K562 (cell line): ENCODE results near the gene ATP4B. TPM values are rescaled to one million over a fixed set of nuclear protein-coding genes. Genes with fewer than 3 reads are reported as not detected.

Source experiments
- ATAC-seq: fragments of 200-7000 bp; cut with Tn5 transposase; 3 replicates; pipeline ENCODE4 v1.9.1; 2020; ENCODE audit warnings: moderate library complexity
- BruUV-seq: library from RNA; stranded (reverse); fragments of 400-500 nt; replicated peaks from 2 replicates; lab custom pipeline; 2021; lab: Mats Ljungman, UMichigan
- CTCF ChIA-PET: fragments of 300-600 bp; formaldehyde crosslinking; extraction: SDS; loops from one replicate; lab custom pipeline; 2021; ENCODE audit warnings: low intra/inter-chr PET ratio; lab: Yijun Ruan, JAX
- POLR2A ChIA-PET: fragments of 300-600, 350-650 bp; sonication (Branson Sonifier 250); formaldehyde crosslinking; extraction: SDS; loops from one replicate; lab custom pipeline; 2021; ENCODE audit warnings: antibody characterized with exemption, inconsistent platforms; lab: Yijun Ruan, JAX
- DNase-seq, 4 experiments: peaks; one replicate each; pipeline versions ENCODE4 v3.0.0 to v3.0.0-alpha.2; 2011 to 2018; ENCODE audit warnings: low spot score in 3 of 4, mixed read lengths in 3 of 4; ENCODE audit errors: extremely low read depth in 1 of 4
- FAIRE-seq: peaks from 2 replicates; lab custom pipeline; 2011; peaks lifted over from hg19 to GRCh38; lab: Jason Lieb, UNC
- H2AFZ ChIP-seq: 2 replicates; pipeline ENCODE4 v1.6.0; 2011; ENCODE audit warnings: low read depth, low read length, control low read depth, inconsistent platforms
- H3K27ac ChIP-seq: fragments of 200-600 bp; 3 replicates; pipeline ENCODE4 v1.8.0; 2011; ENCODE audit warnings: low read depth, mild to moderate bottlenecking, control low read depth, inconsistent platforms, low read length, moderate library complexity, mixed read lengths; ENCODE audit errors: extremely low read depth
- H3K27me3 ChIP-seq, 2 experiments: fragments of 300-600 bp in 1 of 2; 2 replicates in 1 of 2; 3 replicates in 1 of 2; pipeline versions ENCODE4 v1.6.0 to v1.8.0; 2011; ENCODE audit warnings: inconsistent platforms in 2 of 2, low read length in 2 of 2, mild to moderate bottlenecking in 1 of 2, mixed read lengths in 1 of 2, moderate library complexity in 1 of 2; ENCODE audit not compliant: control insufficient read depth in 2 of 2, insufficient read depth in 2 of 2
- H3K36me3 ChIP-seq: fragments of 300-600 bp; 3 replicates; pipeline ENCODE4 v1.8.0; 2011; ENCODE audit warnings: mild to moderate bottlenecking, low read length, inconsistent platforms; ENCODE audit not compliant: control insufficient read depth, insufficient read depth
- H3K4me1 ChIP-seq, 2 experiments: fragments of 200-600 bp in 1 of 2; replicated peaks in 1 of 2; 2 replicates in 1 of 2; 3 replicates in 1 of 2; pipeline versions ENCODE4 v1.5.1 to v1.8.0; 2011; ENCODE audit warnings: inconsistent platforms in 2 of 2, low read length in 2 of 2, mild to moderate bottlenecking in 1 of 2, mixed read lengths in 1 of 2, moderate library complexity in 1 of 2; ENCODE audit not compliant: control insufficient read depth in 2 of 2, insufficient read depth in 2 of 2
- H3K4me2 ChIP-seq: 2 replicates; pipeline ENCODE4 v1.6.1; 2011; ENCODE audit warnings: low read length, control low read depth, inconsistent platforms, mixed read lengths; ENCODE audit not compliant: insufficient read depth
- H3K4me3 ChIP-seq: fragments of 200-600 bp; sonication (generic), shearing (Covaris generic); 2 replicates; pipeline ENCODE4 v1.5.1; 2016; ENCODE audit warnings: control low read depth, inconsistent platforms
- H3K79me2 ChIP-seq: fragments of 200-600 bp; 3 replicates; pipeline ENCODE4 v1.8.0; 2011; ENCODE audit warnings: low read length, inconsistent platforms; ENCODE audit not compliant: control insufficient read depth, insufficient read depth
- H3K9ac ChIP-seq, 2 experiments: 2 replicates each; pipeline versions ENCODE4 v1.6.0 to v1.6.1; 2011; ENCODE audit warnings: low read depth in 2 of 2, low read length in 2 of 2, control low read depth in 1 of 2, inconsistent platforms in 1 of 2, mild to moderate bottlenecking in 1 of 2, mixed read lengths in 1 of 2; ENCODE audit not compliant: insufficient read depth in 1 of 2
- H3K9me1 ChIP-seq: one replicate; pipeline ENCODE4 v1.6.0; 2011; ENCODE audit warnings: inconsistent platforms, mild to moderate bottlenecking, low read length, moderate library complexity; ENCODE audit not compliant: control insufficient read depth, insufficient read depth
- H3K9me3 ChIP-seq: replicated peaks from 2 replicates; pipeline ENCODE4 v1.5.1; 2011; ENCODE audit warnings: low read depth, low read length, inconsistent platforms; ENCODE audit not compliant: control insufficient read depth, insufficient read depth
- H4K20me1 ChIP-seq: replicated peaks from 2 replicates; pipeline ENCODE4 v1.6.1; 2011; ENCODE audit warnings: low read length, inconsistent platforms, mixed read lengths; ENCODE audit not compliant: control insufficient read depth, insufficient read depth
- C11orf30 ChIP-seq: fragments of 450-650 bp; IDR thresholded peaks from 2 replicates; pipeline ENCODE4 v1.6.1; 2016; ENCODE audit warnings: low read depth, mild to moderate bottlenecking
- ETS1 ChIP-seq: conservative IDR thresholded peaks from 2 replicates; pipeline ENCODE4 v1.6.1; 2011; ENCODE audit warnings: low read depth, mild to moderate bottlenecking, low read length; ENCODE audit not compliant: control insufficient read depth
- KDM5B ChIP-seq: fragments of 200-600 bp; sonication (generic); IDR thresholded peaks from 2 replicates; pipeline ENCODE4 v1.6.1; 2012; ENCODE audit warnings: low read depth, mild to moderate bottlenecking, moderate library complexity, low read length, control low read depth, inconsistent platforms; ENCODE audit not compliant: insufficient replicate concordance
- KLF13 ChIP-seq: fragments of 450-650 bp; IDR thresholded peaks from 2 replicates; pipeline ENCODE4 v1.6.1; 2016; ENCODE audit warnings: missing genetic modification characterization, low read depth, mild to moderate bottlenecking, missing compliant biosample characterization, moderate library complexity, borderline replicate concordance
- MBD1 ChIP-seq: fragments of 250-450 bp; sonication (Bioruptor Pico); IDR thresholded peaks from 2 replicates; pipeline ENCODE4 v1.8.0; 2022; ENCODE audit warnings: inconsistent platforms
- MLLT1 ChIP-seq, 2 experiments: fragments of 450-650 bp; IDR thresholded peaks; 2 replicates each; pipeline ENCODE4 v1.6.1; 2016
- PYGO2 ChIP-seq: fragments of 450-650 bp; IDR thresholded peaks from 2 replicates; pipeline ENCODE4 v1.6.1; 2016; ENCODE audit warnings: mild to moderate bottlenecking, missing genetic modification characterization, moderate library complexity, missing compliant biosample characterization
- STAT5B ChIP-seq: fragments of 250-450 bp; sonication (Bioruptor Pico); IDR thresholded peaks from 2 replicates; pipeline ENCODE4 v1.8.0; 2021; ENCODE audit warnings: mild to moderate bottlenecking, inconsistent platforms
- TEAD1 ChIP-seq, 2 experiments: fragments of 450-650 bp in 1 of 2; sonication (generic) in 1 of 2; formaldehyde crosslinking; IDR thresholded peaks; 2 replicates each; pipeline versions ENCODE4 v1.4.0 to v1.8.0; 2020 to 2022; ENCODE audit warnings: mild to moderate bottlenecking in 2 of 2, missing genetic modification reagents in 1 of 2
- VEZF1 ChIP-seq: fragments of 200-800 bp; sonication (Bioruptor generic); IDR thresholded peaks from 2 replicates; pipeline ENCODE4 v1.6.1; 2017; ENCODE audit warnings: missing genetic modification characterization, missing compliant biosample characterization
- XRCC4 ChIP-seq: IDR thresholded peaks from one replicate; pipeline ENCODE4 v1.6.1; 2011; ENCODE audit not compliant: insufficient read depth, insufficient read length; ENCODE audit errors: extremely low read depth
- ZBTB8A ChIP-seq: fragments of 450-650 bp; IDR thresholded peaks from 2 replicates; pipeline ENCODE4 v1.6.1; 2018; ENCODE audit warnings: mild to moderate bottlenecking, moderate library complexity; ENCODE audit not compliant: partially characterized antibody
- ZHX1 ChIP-seq: fragments of 150-350 bp; conservative IDR thresholded peaks from 2 replicates; pipeline ENCODE4 v1.6.1; 2014; ENCODE audit warnings: low read length
- ZZZ3 ChIP-seq: fragments of 450-650 bp; IDR thresholded peaks from 2 replicates; pipeline ENCODE4 v1.6.1; 2016; ENCODE audit warnings: antibody characterized with exemption, mild to moderate bottlenecking, moderate library complexity
- WGBS: fragments of 100-300 bp; shearing (Covaris generic); methylation state at CpG from one replicate; pipeline ENCODE4 v1.1.6; 2016; ENCODE audit warnings: low coverage, mixed read lengths; ENCODE audit not compliant: insufficient coverage; ENCODE audit errors: missing lambda C conversion rate; 5-methylcytosine and 5-hydroxymethylcytosine counted together
- in situ Hi-C: fragments of 300-500 bp; cut with MboI; formaldehyde crosslinking; loops from 4 replicates; pipeline ENCODE4 v1.15.0; 2018; ENCODE audit warnings: inconsistent platforms, mixed read lengths
- intact Hi-C: fragments of 100-400 bp; cut with micrococcal nuclease; formaldehyde crosslinking; loops from 2 replicates; pipeline ENCODE4 v1.14.2; 2022
- polyA plus RNA-seq, 8 experiments: library from polyadenylated mRNA; depleted of rRNA in 4 of 8; stranded (reverse) in 5 of 8; unstranded in 3 of 8; fragments of >200 nt; fragmentation: Nextera tagmentation in 2 of 8; fragmentation: Illumina TruSeq in 1 of 8; extraction: Ambion mirVana in 2 of 8; extraction: Trizol in 1 of 8; gene quantifications; 2 replicates each; pipeline versions ENCODE4 v1.2.1 to v1.2.3, GENCODE V29; 2011 to 2014; ENCODE audit warnings: inconsistent platforms in 1 of 8, missing spikeins in 1 of 8
- total RNA-seq, 7 experiments: library from RNA; depleted of rRNA in 6 of 7; stranded (reverse); fragments of >200 nt in 6 of 7; fragmentation: Illumina TruSeq in 2 of 7; extraction: Trizol in 2 of 7; gene quantifications; 2 replicates each; pipeline versions ENCODE4 v1.2.1 to v1.2.3, GENCODE V29; 2011 to 2021; ENCODE audit warnings: low replicate concordance in 1 of 7

Gene ATP4B
- total and polyA plus RNA-seq, 9 of the 15 experiments (the other 6 are each of a cell fraction or from before 2014, with no cell fraction given) = not detected

GRCh38 chr13:113624235-113624587 is 33.8 kb downstream of the ATP4B start:
- Histone ChIP-seq H3K27ac (no peak overlapping the region), H3K79me2 (peaks cover 59% of the 10 kb centered on the region), H3K4me2 (no peak overlapping the region), H3K9ac (no peak overlapping the region), H3K4me1 (no peaks in the 10 kb centered on the region), H3K36me3 (peaks cover 71% of the 10 kb centered on the region; the same call in 2 of the 3 replicates), H3K9me1 (no peaks in the 10 kb centered on the region), H3K4me3 (no peak overlapping the region), H4K20me1 (no peaks in the 10 kb centered on the region), H3K9me3 (no peaks in the 10 kb centered on the region), H2AFZ (no peak overlapping the region), H3K27me3 (no peaks in the 10 kb centered on the region)
- DNase-seq (no peak), FAIRE-seq (no peak), ATAC-seq (no peak)
- WGBS = 95% methylated on average over 8 of the region's 9 CpGs
- no TSS peak for BruUV-seq
- in situ Hi-C loops (no loop called here), intact Hi-C loops (no loop called here)
- CTCF ChIA-PET = no interaction called here
- no peak for TF ChIP-seq XRCC4
- TF ChIP-seq TEAD1 (CRISPR knock-in tag; IDR thresholded peaks at IDR 0.05) = no peak
- TF ChIP-seq MBD1 (CRISPR knock-in tag) = no peak
- no peak for TF ChIP-seq ZBTB8A
- TF ChIP-seq KLF13 (tag) = no peak
- TF ChIP-seq ETS1 = no peak
- TF ChIP-seq MLLT1 (IDR thresholded peaks at IDR 0.05) = no peak
- TF ChIP-seq ZHX1 = no peak
- TF ChIP-seq VEZF1 (CRISPR knock-in tag) = no peak
- no peak for TF ChIP-seq C11orf30
- no peak for TF ChIP-seq KDM5B
- no peak for TF ChIP-seq PYGO2 (tag)
- TF ChIP-seq ZZZ3 = no peak
- no peak for TF ChIP-seq STAT5B (CRISPR knock-in tag)
- POLR2A ChIA-PET = no interaction called here
